Upper lobe of left lung (tissue), 6 donors: ENCODE results near the gene NPHP4. TPM values are rescaled to one million over a fixed set of nuclear protein-coding genes. Genes with fewer than 3 reads are reported as not detected.
A peak's percentile ranks its signal among the peaks of the same experiment; 100 is the strongest.

Experiments
- ATAC-seq, 2 donors: fragments of 200-7000 bp; cut with Tn5 transposase; one replicate each; pipeline ENCODE4 v1.9.1; 2022; ENCODE audit warnings: mild to moderate bottlenecking in 2 of 2, moderate library complexity in 2 of 2; ENCODE audit not compliant: low FRiP score in 2 of 2
- DNase-seq, 2 donors: peaks; one replicate each; pipeline ENCODE4 v3.0.0-alpha.2; 2019 to 2020
- H3K27ac ChIP-seq, 4 donors: fragments of 200-600 bp; sonication (generic); one replicate each; pipeline ENCODE4 v1.5.1; 2016 to 2019
- H3K27me3 ChIP-seq, 4 donors: fragments of 200-600 bp; sonication (generic); one replicate each; pipeline ENCODE4 v1.5.1; 2017 to 2019
- H3K36me3 ChIP-seq, 4 donors: fragments of 200-600 bp; sonication (generic); one replicate each; pipeline ENCODE4 v1.5.1; 2016 to 2019
- H3K4me1 ChIP-seq, 4 donors: fragments of 200-600 bp; sonication (generic); one replicate each; pipeline ENCODE4 v1.5.1; 2018 to 2019
- H3K4me3 ChIP-seq, 4 donors: fragments of 200-600 bp; sonication (generic); one replicate each; pipeline ENCODE4 v1.5.1; 2017 to 2019; ENCODE audit warnings: mild to moderate bottlenecking in 2 of 4, moderate library complexity in 1 of 4
- H3K9me3 ChIP-seq, 4 donors: fragments of 200-600 bp; sonication (generic); one replicate each; pipeline ENCODE4 v1.5.1; 2018 to 2019
- EP300 ChIP-seq, 4 donors: sonication (generic); formaldehyde crosslinking; IDR thresholded peaks; one replicate each; pipeline ENCODE4 v1.5.1; 2017; ENCODE audit warnings: antibody characterized with exemption in 4 of 4, control low read depth in 2 of 4
- POLR2A ChIP-seq, 4 donors: fragments of 450-650 bp; IDR thresholded peaks; one replicate each; pipeline ENCODE4 v1.5.1; 2016 to 2017; ENCODE audit warnings: antibody characterized with exemption in 4 of 4, mild to moderate bottlenecking in 2 of 4
- POLR2AphosphoS5 ChIP-seq, 2 donors: sonication (generic); formaldehyde crosslinking; IDR thresholded peaks; one replicate each; pipeline ENCODE4 v1.5.1; 2017; ENCODE audit warnings: antibody characterized with exemption in 2 of 2
- WGBS, 2 donors: methylation state at CpG; one replicate each; pipeline ENCODE4 v1.1.5; 2017 to 2018; 5-methylcytosine and 5-hydroxymethylcytosine counted together
- total RNA-seq, 6 donors: library from RNA; depleted of rRNA in 4 of 6; stranded (reverse); fragments of >200 nt in 4 of 6; gene quantifications; one replicate each; pipeline versions ENCODE4 v1.1.0 to v1.2.1, GENCODE V29; 2016 to 2021
- TF ChIP-seq, protein P1 (sequence below), 6 experiments: fragments of 450-650 bp in 4 of 6; fragments of 200-600 bp in 2 of 6; sonication (generic) in 2 of 6; IDR thresholded peaks; one replicate each; pipeline ENCODE4 v1.5.1; 2016 to 2019; ENCODE audit warnings: antibody characterized with exemption in 6 of 6
- donor health status: DM: no; HTN: no; CAD: no; lungs with moderate emphysema.
- donor health status: DM: no; HTN: yes; CAD: no; lungs with severe emphysema.

NPHP4 gene
- total RNA-seq, 6 donors from 2014 or later: 13.5 to 45.1 (median 19.9) TPM

DNA sequence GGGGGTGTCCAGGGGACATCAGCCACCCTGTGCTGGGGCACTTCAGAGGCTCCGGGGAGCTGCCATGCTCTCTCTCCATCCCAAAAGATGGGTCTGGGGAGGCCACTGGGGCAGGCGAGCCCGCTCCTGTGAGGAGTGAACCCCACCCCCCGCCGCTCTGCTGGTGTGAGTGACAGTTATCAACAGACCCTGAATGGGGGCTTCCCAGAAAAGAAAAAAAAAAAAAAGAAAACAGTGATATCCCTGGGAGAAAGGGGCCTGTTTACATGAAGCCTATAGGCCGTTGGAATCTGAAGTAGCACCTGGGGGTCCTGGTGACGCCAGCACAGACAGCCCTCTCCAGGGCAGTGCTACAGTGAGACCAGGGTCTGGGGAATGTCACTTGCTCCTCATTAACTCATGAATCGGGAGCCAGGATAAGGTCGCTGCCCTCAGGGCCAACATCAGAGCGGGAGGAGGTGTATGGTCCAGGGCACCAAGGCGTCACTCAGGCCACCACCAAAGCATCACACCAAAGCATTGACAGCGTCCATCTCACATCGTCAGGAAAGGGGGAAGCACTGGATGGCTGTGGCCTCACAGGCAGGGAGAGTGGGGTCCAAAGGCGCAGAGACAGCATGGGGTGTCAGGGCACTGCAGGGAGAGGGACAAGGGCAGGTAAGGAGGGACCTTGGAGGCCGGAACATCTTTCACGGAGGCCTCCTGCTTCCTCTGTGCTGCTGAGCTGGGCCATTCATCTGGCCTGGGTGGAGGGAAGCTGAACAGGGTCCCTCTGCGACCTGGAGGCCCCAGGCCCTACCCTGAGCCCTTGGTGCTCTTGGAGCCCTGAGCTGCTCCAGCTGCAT, 8.4 kb upstream of the NPHP4 start:
- H3K27ac ChIP-seq: no peak overlapping the region
- H3K4me3 ChIP-seq: no peak overlapping the region
- 89 to 90% methylated on average over 12 to 17 of the region's 17 CpGs for WGBS, 2 donors
- no peaks in the 10 kb centered on the region for H3K27me3 ChIP-seq
- H3K4me1 ChIP-seq: no peaks in the 10 kb centered on the region
- DNase-seq: peak in 1 of 2 donors; percentile 8
- no peaks in the 10 kb centered on the region for H3K9me3 ChIP-seq
- no peak for ATAC-seq
- TF ChIP-seq, protein P1, sequence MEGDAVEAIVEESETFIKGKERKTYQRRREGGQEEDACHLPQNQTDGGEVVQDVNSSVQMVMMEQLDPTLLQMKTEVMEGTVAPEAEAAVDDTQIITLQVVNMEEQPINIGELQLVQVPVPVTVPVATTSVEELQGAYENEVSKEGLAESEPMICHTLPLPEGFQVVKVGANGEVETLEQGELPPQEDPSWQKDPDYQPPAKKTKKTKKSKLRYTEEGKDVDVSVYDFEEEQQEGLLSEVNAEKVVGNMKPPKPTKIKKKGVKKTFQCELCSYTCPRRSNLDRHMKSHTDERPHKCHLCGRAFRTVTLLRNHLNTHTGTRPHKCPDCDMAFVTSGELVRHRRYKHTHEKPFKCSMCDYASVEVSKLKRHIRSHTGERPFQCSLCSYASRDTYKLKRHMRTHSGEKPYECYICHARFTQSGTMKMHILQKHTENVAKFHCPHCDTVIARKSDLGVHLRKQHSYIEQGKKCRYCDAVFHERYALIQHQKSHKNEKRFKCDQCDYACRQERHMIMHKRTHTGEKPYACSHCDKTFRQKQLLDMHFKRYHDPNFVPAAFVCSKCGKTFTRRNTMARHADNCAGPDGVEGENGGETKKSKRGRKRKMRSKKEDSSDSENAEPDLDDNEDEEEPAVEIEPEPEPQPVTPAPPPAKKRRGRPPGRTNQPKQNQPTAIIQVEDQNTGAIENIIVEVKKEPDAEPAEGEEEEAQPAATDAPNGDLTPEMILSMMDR (IDR thresholded peaks at IDR 0.05): no peak
- TF ChIP-seq POLR2AphosphoS5 (IDR thresholded peaks at IDR 0.05) (no peak), EP300 (IDR thresholded peaks at IDR 0.05) (no peak), POLR2A (IDR thresholded peaks at IDR 0.05) (no peak)
- H3K36me3 ChIP-seq: no peaks in the 10 kb centered on the region

- Histone ChIP-seq H3K4me3 (no peak overlapping the region), H3K36me3 (no peaks in the 10 kb centered on the region), H3K27me3 (no peaks in the 10 kb centered on the region), H3K4me1 (peaks cover 0 to 6% (median 2%) of the 10 kb centered on the region in 4 donors), H3K9me3 (no peaks in the 10 kb centered on the region), H3K27ac (no peak overlapping the region)
- 92 to 94% methylated on average over 25 to 28 of the region's 28 CpGs for WGBS, 2 donors
- TF ChIP-seq POLR2A (IDR thresholded peaks at IDR 0.05) (no peak), POLR2AphosphoS5 (IDR thresholded peaks at IDR 0.05) (no peak), EP300 (IDR thresholded peaks at IDR 0.05) (no peak)
- TF ChIP-seq, protein P1 (IDR thresholded peaks at IDR 0.05): no peak
- ATAC-seq (peak in 1 of 2 donors; percentile 16), DNase-seq (peak in 1 of 2 donors; percentile 14)
Measured at GRCh38 chr1:5999711-6000443, 7.7 kb upstream of the NPHP4 start.

- Histone ChIP-seq H3K27me3 (no peaks in the 10 kb centered on the region), H3K27ac (no peak overlapping the region), H3K4me3 (no peak overlapping the region), H3K36me3 (no peaks in the 10 kb centered on the region), H3K9me3 (no peaks in the 10 kb centered on the region), H3K4me1 (peaks cover 0 to 16% (median 10%) of the 10 kb centered on the region in 4 donors)
- TF ChIP-seq EP300 (IDR thresholded peaks at IDR 0.05): no peak
- no peak for TF ChIP-seq POLR2A (IDR thresholded peaks at IDR 0.05)
- TF ChIP-seq, protein P1 (IDR thresholded peaks at IDR 0.05): no peak
- DNase-seq: peak in 1 of 2 donors; percentile 12
- 92 to 96% methylated on average over 19 of the region's 19 CpGs for WGBS, 2 donors
- ATAC-seq: no peak
Measured at GRCh38 chr1:5998906-5999301, 6.7 kb upstream of the NPHP4 start.

GRCh38 chr1:5998051-5998905, 6.1 kb upstream of the NPHP4 start:
- ATAC-seq: no peak
- H3K36me3 ChIP-seq: no peaks in the 10 kb centered on the region
- peaks cover 0 to 3% (median 0%) of the 10 kb centered on the region in 4 donors for H3K27me3 ChIP-seq
- WGBS, 2 donors: 90 to 96% methylated on average over 11 to 12 of the region's 12 CpGs
- TF ChIP-seq POLR2A (IDR thresholded peaks at IDR 0.05): no peak
- no peak for TF ChIP-seq EP300 (IDR thresholded peaks at IDR 0.05)
- TF ChIP-seq, protein P1 (IDR thresholded peaks at IDR 0.05): no peak
- no peak for TF ChIP-seq POLR2AphosphoS5 (IDR thresholded peaks at IDR 0.05)
- peaks cover 5 to 22% (median 16%) of the 10 kb centered on the region in 4 donors for H3K4me1 ChIP-seq
- no peaks in the 10 kb centered on the region for H3K9me3 ChIP-seq
- no peak overlapping the region for H3K27ac ChIP-seq
- peak in 1 of 2 donors; percentile 17 for DNase-seq
- H3K4me3 ChIP-seq: no peak overlapping the region
